HG02759 (cell line): ENCODE results near the gene SLX4IP.

Experiments used
- ATAC-seq: cut with Tn5 transposase; IDR thresholded peaks from one replicate; pipeline ENCODE4 v1.9.1; 2021; ENCODE audit warnings: mild to moderate bottlenecking, moderate library complexity; ENCODE audit not compliant: unreplicated experiment

Gene SLX4IP

DNA sequence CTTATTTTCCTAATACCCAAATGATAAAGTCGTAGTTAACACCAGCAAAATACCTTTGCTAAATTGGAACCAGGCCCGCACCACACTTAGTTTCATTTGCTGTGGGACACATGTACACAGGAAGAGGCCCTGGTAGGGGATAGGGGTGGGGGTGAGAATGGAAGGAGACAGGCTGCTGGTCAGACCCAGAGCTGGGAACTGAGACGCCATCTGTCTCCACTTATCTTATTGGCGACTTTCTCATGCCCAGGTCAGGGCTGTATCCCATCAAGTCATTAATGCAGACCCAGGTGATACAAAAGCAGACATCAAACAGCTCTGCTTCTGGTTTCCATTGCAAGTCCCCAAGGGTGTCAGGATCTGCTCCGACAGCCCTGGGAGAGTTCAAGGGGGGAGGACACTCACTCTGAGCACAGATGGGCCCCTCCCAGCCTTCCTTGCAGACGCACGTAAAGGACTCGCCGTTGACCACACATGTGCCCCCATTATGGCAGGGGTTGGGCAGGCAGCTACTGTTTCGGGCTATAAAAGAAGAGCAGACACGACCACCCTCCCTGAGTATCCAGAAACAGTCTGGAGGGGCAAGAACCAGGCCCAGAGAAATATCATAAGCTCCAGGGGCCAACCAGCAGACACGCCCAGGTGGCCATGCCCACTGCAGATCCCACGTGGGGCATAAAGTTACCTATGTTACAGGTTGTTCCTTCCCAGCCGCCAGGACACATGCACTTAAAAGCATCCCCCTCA, 209.5 kb downstream of the SLX4IP start:
- peak; percentile 62 for ATAC-seq

DNA sequence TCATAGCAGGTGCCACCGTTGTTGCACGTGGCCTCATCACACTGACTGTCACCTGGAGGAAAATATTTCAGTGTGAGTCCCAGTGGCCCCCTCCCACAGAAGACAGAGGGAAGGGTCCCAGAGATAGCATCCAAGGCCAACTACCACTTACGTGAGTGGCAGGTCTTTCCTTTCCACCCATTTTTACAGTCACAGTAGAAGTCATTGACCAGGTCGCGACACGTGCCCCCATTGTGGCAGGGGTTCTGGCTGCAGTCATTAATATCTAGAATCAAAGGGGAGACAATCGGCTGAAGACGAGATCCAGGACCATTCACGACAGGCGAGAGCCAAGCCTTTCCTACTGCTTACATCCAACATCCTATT, 210.1 kb downstream of the SLX4IP start:
- no peak for ATAC-seq

DNA sequence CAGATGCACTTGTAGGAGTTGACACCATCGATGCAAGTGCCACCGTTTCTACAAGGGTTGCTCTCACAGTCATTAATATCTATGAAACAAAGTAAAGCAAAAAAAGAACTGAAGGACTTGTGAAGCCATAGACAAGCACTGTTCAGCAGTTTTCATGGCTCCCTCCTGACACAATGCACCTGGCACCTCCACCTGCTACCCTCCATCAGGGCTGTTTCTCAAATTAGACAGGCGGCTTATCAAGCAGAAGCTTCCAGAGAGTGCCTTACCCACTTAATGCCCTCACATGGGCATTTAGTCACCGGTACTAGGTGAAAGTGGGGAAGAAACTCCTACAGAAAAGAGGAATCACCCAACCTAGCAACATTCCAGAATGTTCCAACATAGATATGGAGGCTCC, 210.9 kb downstream of the SLX4IP start:
- no peak for ATAC-seq

DNA sequence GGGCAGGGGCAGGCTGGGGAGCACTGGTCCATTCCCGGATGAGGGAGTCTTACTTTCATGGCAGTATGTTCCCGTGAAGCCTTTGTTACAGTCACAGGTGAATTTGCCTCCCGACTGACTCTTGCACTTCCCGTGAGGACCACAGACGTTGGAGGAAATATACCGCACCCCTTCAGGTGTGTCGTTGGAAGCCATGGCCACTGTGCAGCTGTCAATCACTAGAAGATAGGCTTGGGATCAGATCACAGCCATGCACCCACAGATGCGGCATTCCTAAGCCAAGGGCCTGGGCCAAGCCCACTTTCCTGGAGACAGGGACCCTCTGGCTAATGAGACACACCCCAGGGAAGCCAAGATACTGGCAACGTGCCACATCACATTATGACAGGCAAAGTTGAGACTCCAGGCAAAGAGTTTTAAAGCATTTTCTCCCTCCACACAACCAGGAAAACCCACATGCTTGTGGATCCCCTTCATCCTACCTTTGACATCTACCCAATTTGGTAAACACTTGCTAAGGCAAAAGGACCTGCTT, 211.8 kb downstream of the SLX4IP start:
- no peak for ATAC-seq

DNA sequence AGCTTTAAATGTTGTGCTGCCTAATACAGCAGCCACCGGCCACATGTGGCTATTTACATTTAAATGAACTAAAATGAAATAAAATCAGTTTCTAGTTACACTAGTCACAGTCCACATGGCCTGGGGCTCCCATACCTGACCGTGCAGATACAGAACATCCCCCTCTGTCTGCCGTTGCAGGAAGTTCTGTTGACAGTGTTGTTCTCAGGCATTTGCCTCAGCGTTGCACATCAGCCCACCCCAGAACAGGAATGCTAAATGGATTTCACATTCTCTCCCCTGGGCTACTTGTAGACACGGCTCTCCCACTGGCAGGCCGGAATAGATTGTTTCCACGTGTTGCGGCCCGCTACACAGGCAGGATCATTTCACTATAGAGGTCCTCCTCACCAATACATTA, 212.4 kb downstream of the SLX4IP start:
- no peak for ATAC-seq

DNA sequence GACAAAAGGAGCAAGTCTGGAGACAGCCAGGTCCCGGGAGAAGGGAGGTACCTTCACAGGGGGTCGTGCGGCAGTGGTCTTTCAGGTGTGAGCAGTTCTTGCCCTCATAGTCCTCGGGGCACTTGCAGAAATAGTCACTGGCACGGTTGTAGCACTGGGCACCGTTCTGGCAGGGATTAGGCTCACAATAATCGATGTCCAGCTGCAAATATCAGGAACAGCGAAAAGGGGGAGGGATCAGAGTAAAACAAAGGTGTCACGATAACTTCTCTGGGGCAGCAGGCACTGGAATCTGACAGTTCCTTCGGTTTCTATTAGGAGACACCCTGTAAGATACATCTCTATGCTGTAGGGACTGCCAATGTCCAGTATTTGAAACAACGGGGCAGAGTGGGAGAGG, 212.8 kb downstream of the SLX4IP start:
- ATAC-seq = no peak

DNA sequence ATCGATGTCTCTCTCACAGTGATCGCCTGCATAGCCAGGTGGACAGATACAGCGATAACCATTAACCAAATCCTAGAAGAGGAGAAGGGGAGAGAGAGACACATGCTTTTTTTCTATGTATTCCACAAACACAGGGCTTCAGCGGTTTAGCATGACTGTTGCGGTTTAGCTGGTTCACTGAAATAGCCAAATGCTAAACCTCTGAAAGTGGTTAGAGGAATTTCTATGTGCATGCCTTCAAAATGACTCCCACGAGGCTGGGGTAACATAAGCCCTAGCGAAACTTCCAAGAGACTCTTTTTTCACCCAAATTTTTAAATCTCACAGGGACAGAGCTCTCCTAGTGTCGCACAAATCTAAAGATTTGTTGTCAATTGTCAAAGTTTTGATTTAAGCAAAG, 213.5 kb downstream of the SLX4IP start:
- no peak for ATAC-seq

DNA sequence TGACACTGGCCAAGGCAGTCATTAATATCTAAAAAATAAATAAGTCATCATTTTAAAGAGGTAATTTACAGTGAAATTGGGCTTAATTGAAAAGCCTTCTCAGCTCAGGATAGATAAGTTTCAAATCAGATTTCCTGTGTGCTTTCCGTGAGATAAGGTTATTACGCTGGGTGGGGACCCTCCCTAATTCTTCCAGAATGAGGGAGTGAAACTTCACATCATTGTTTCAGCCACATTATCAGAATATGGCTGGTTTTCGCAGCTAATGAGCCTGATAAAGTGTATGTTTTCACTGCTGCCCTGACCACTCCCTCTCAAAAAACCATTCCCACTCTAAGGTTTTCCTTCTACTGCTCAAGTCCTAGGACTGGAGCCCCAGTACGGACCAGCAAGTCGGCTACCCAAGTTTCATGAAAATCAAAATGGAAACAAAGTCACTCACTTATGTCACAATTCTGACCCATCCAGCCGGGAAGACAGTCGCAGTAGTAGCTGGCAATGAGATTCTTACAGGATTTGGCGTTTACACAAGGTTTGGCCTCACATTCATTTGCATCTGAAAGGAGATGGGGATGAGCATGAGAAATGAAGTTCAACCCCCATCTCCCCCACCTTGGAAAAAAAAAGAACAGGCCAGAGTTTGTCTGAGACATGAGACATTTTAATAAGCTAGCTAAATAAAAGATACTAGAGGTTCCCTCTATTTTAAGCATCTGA, 214.1 kb downstream of the SLX4IP start:
- ATAC-seq = no peak

DNA sequence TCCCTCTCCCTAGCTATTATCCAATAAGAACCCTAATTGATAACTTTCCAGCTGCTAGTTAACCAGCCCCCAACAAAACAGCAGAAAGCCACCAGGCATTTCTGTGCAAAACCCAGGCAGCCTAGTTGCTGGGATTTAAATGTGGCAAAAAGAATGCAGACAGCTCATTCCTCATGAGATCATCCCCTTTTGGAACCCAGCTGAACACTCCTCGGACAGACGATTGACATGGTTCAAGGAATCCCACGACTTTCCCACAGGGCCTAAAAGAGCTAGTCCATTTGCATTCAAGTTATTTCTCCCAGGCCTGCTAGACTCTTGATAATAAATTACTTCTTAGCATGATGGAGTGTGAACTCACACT, 214.7 kb downstream of the SLX4IP start:
- ATAC-seq = no peak

DNA sequence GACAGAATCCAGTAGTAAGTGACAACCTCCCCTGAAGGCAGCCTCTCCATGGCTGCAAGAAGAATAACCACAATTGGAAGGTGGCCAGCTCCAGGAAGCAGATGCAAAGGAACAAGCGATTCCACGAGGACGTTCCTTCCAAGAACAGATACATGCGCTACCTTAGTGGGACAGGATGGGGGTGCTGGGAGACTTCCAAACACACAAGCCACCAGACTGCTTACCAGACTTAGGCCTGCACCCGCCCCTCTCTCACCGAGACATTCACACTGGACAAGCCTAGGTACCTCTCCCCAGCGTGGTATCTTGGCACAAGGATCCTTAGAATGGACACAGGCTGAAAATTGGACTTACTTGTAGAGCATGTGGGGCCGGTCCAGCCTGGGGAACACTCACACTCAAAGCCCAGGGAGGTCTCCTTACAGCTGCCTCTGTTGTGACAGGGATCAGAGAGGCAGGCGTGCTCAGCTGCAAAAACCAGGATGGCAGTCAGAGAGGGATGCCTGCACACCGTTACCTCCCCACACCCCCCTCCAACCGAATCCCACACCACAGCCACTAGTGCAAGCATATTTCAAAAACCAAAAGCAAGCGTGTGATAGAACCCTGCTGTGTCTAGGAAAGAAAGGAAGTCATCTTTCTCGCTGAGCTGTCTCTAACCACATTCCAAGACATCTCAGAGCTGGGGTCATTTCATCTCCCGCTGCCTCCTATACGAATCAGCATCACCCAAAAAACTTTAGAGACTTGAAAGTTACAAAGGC, 216.3 kb downstream of the SLX4IP start:
- no peak for ATAC-seq

DNA sequence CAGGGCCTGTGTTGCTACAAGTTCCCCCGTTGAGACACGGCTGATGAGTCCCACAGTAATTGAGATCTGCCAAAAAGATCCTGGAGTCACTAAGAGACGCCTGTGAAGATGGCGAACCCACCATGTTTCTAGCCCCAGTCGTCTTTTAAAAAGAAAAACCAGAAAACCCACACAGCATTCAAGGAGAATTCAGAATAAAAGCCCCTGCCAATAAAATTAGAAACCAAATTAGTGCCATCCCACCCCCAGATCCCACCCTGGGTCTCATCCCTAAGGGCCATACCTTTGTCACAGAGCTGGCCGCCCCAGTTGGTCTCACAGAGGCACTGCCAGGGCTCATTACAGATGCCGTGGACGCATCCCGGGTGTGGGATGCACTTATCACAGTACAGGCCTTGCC, 217.1 kb downstream of the SLX4IP start:
- no peak for ATAC-seq

DNA sequence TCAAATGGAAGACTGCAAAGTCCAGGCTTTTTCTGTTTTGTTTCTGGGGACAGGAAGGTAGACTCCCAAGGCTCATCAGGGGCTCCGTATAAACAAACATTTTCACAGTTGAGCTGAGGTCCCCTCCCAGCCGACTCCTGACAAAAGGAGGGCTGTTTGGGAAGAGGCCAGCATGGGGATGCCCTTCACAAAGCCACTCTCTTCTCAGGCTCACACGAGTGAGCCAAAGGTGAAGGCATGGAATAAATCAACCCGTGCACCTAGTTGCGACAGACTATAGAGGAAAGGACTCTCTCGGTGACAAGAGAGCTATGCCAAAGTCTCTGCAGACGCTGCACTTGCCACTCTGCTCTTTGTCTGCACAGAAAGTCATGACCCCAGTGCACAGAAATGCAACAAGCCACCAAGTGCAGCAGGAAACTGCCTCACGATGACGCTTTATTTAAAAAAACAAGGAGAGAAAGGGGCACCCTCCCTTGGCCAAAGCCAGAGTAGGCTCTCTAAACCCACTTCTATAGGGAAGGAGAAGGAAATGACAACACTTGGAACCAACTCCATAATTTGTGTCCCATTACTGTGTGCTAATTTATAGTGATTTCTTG, 217.7 kb downstream of the SLX4IP start:
- ATAC-seq = no peak

DNA sequence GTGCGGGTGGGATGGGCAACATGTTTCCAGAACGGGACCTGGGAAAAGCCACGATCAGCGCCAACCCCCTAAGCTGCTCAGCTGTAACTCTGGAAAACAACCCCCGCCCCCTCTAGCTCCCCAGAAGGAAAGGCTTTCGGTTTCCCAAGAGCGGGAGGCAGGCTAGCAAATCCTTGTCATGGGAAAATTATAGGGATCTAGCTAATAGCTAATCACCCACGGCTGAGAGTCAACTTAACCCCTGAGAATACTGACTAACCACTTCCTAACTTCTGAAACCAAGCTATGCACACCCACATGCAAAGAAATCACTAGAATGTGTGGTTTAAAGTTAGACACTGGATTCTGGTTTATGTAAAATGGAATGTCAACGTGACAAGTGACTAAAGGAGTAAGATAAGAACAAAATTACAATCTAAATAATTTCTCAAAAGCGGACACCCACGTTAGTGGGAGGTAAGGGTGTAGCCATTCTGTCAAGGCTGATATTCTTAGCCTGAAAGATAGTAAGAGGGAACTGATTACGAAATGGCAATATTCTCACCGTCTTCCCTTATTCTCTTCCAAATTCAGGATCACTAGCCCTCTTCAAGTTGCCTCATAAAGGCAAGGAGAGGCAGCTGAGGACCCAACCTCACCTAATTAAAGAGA, 218.6 kb downstream of the SLX4IP start:
- ATAC-seq = no peak

DNA sequence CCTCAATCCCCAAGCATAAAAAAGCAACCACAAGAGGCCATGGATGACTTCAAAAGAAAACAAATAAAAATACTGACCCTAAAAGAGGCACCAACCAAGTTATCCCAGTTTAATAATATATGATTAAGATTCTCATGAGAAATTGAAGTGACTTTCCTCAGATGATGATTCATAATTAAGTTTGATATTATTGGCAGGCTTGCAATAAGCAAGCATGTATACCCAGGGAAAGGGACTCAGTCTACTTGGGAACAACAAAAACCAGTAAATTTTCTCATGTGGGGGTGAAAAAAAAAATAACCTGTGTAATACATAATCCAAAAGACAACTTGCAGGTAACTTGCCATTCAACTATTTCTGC, 219.1 kb downstream of the SLX4IP start:
- ATAC-seq = peak; percentile 7

DNA sequence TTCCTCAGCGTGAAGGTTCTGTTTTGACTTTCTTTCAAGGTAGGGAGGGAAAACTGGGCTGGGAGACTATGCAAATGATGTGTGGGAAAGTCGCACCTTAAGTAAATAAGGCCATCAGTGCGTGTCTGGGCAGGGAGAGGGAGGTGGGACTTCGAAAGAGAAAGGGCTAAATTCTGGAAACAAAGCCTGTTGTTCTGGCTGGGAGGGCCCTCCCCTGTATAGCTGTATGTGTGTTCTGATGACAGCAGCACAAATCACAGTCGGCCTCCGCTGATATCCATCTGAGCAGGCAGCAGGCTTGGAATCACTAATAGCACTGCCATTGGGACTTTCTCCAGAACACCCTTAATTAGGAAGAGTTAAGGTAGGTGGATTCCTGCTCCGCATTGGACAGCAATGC, 219.5 kb downstream of the SLX4IP start:
- peak; percentile 73 for ATAC-seq

DNA sequence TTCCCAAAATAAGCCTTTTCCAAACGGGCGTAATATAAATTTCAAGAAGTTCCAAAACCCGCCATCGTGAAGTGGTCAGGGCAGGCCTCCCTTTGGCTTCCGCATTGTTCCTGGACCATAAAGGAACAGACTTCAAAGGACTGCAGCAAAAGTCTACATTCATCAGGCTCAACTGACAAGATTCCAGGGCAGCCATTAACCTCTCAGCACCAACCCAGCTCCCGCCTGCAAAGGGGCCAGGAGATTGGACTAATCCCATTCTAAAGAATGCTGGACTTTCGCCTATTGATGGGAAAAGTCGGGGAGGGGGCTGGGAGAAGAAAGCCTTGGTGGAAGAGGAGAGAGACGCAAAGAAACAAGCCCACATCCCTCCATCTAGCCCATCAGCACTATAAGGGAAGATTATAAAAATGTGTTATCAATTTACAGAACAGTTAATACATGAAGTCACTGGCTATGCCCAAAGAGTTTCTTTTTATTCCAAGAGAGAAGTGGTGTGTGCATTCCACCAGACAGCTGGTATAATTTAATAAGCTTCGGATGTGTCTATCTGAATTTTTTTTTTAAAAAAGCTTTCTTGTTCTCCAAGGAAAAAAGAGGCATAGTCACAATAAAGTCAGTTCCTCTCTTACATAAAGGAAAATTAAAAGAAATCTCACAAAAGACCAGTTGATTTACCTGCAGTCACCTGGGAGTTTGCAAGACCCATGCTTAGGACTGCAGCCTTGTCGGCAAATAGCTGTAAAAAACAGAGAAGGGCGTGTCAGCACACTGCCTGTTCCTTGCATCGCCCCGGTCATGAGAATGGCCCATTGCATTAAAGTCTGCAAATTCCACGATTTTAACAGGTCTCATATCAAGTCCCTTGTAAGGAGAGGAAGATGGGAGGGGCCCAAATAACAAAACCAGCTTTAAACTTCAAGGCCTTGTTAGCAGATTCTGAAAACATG, 220.9 kb downstream of the SLX4IP start:
- ATAC-seq = no peak

DNA sequence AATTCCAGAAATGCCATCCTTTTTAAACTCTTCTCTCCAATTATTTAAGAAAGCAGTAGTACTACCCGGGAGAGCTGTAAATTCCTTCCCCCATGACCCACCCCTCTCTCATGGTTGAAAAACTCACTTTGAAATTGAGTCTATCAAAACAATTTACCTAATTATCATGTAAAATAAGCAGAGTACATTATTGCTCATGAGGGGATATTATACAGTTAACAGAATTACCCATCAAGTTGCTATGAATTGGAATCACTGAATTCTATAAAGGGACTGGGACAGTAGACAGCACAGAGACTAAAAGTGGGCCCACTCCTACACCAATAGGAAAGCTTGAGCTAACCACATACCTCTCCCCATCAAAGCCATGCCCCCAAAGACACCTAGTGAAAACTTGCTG, 222.3 kb downstream of the SLX4IP start:
- ATAC-seq = no peak

DNA sequence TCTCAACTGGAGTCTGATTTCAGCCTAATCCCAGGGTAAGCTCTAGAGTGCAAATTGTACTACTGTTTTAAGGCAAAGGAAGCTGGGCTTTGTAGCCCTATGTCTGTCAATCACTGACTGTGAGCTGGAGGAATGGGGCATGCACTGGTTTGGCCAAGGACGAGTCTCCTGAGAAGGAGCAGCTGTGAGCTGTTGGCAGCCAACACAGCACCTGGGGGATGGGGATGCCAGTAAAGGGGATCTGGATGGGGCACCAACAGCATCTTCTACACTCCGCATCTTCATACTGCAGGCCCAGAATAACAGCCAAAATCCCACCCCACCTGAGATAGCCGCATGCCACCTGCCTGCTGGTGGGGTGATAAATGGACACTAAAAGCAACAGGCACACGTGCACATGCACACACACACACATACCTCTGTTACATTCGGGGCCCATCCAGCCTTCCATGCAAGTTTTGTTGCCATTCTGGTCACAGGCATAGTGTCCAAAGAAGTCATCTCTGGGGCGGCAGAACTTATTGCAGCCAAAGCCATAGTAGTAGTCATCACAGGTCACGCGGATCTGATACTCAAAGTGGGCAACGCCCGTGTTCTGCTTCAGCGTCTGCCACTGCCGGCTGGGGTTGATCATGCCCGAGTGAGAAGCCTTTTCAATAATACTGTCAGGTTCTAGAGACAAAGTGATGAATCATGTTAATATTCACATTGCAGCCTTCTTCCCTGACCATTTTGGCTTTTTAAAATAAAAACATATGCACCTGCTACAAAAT, 223.1 kb downstream of the SLX4IP start:
- no peak for ATAC-seq
